BJ (cell line): ENCODE measurements around the gene RABEP2. TPM values are rescaled to one million over a fixed set of nuclear protein-coding genes. Genes with fewer than 3 reads are reported as not detected.

Source experiments
- CTCF ChIA-PET: fragments of 350-600 bp; formaldehyde crosslinking; extraction: SDS; loops from one replicate; lab custom pipeline; 2021; ENCODE audit warnings: antibody characterized with exemption, inconsistent platforms; lab: Yijun Ruan, JAX
- POLR2A ChIA-PET: fragments of 300-600 bp; sonication (Branson Sonifier 250); formaldehyde crosslinking; extraction: SDS; loops from one replicate; lab custom pipeline; 2021; ENCODE audit warnings: antibody characterized with exemption; lab: Charles Lee
- DNase-seq: peaks from one replicate; pipeline ENCODE4 v3.0.0-alpha.2; 2011; ENCODE audit warnings: low read depth
- H3K27me3 ChIP-seq: 2 replicates; pipeline ENCODE4 v1.6.0; 2011; ENCODE audit warnings: low read length; ENCODE audit not compliant: control insufficient read depth, insufficient read depth
- H3K36me3 ChIP-seq: 2 replicates; pipeline ENCODE4 v1.5.1; 2011; ENCODE audit warnings: low read length; ENCODE audit not compliant: control insufficient read depth, insufficient read depth
- H3K4me3 ChIP-seq: 2 replicates; pipeline ENCODE4 v1.5.1; 2011; ENCODE audit warnings: low read depth, mild to moderate bottlenecking, control low read depth, low read length
- polyA plus RNA-seq: library from polyadenylated mRNA; depleted of rRNA; stranded (reverse); fragments of >200 nt; gene quantifications from 2 replicates; pipeline ENCODE4 v1.2.3, GENCODE V29; 2011
- TF ChIP-seq, protein P1 (sequence below): IDR thresholded peaks from 2 replicates; pipeline ENCODE4 v1.5.1; 2011; ENCODE audit warnings: low read depth, mild to moderate bottlenecking, control low read depth, inconsistent platforms, low read length, moderate library complexity; ENCODE audit not compliant: insufficient read depth

The RABEP2 gene
- polyA plus RNA-seq, 1 experiment = 20.4 TPM

DNA sequence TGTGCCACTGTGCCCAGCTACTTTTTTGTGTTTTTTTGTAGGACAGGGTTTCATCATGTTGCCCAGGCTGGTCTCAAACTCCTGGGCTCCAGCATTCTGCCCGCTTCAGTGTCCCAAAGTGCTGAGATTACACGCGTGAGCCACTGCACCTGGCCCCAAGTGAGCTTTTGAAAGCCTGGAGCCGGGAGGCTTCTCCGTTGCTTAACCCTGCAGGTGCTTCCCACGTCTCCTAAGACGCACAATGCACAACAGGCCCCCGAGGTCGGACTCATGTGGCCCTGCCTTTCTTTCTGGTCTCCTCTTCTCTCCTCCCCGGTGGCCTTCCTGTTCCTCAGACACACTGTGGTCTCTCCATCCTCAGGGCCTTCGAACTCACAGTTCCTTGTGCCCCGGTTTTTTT is 12.5 kb downstream of the RABEP2 start:
- ChIA-PET CTCF (no interaction called here), POLR2A (interaction anchor here (0.6 kb wide), 1 partner anchor 54 kb away, joined by 3 read pairs; no protein-coding TSS in a partner anchor)
- no peak overlapping the region for H3K4me3 ChIP-seq
- H3K27me3 ChIP-seq = no peaks in the 10 kb centered on the region
- TF ChIP-seq, protein P1, sequence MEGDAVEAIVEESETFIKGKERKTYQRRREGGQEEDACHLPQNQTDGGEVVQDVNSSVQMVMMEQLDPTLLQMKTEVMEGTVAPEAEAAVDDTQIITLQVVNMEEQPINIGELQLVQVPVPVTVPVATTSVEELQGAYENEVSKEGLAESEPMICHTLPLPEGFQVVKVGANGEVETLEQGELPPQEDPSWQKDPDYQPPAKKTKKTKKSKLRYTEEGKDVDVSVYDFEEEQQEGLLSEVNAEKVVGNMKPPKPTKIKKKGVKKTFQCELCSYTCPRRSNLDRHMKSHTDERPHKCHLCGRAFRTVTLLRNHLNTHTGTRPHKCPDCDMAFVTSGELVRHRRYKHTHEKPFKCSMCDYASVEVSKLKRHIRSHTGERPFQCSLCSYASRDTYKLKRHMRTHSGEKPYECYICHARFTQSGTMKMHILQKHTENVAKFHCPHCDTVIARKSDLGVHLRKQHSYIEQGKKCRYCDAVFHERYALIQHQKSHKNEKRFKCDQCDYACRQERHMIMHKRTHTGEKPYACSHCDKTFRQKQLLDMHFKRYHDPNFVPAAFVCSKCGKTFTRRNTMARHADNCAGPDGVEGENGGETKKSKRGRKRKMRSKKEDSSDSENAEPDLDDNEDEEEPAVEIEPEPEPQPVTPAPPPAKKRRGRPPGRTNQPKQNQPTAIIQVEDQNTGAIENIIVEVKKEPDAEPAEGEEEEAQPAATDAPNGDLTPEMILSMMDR = no peak
- H3K36me3 ChIP-seq = peaks cover 17% of the 10 kb centered on the region
- DNase-seq = no peak

GRCh38 chr16:28910086-28911031 is 14.7 kb downstream of the RABEP2 start:
- Histone ChIP-seq H3K27me3 (no peaks in the 10 kb centered on the region), H3K36me3 (peaks cover 17% of the 10 kb centered on the region), H3K4me3 (no peak overlapping the region)
- POLR2A ChIA-PET = no interaction called here
- CTCF ChIA-PET = interaction anchor here (0.6 kb wide), 1 partner anchor 29 kb away, joined by 3 read pairs; no protein-coding TSS in a partner anchor
- no peak for DNase-seq
- TF ChIP-seq, protein P1 = no peak

GRCh38 chr16:28905800-28906372 is 19.2 kb downstream of the RABEP2 start:
- POLR2A ChIA-PET = no interaction called here
- no peak for DNase-seq
- TF ChIP-seq, protein P1 = no peak
- CTCF ChIA-PET = interaction anchor here (1.2 kb wide), 1 partner anchor 10 kb away, joined by 3 read pairs; no protein-coding TSS in a partner anchor
- Histone ChIP-seq H3K36me3 (peaks cover 10% of the 10 kb centered on the region), H3K4me3 (no peak overlapping the region), H3K27me3 (no peaks in the 10 kb centered on the region)

DNA sequence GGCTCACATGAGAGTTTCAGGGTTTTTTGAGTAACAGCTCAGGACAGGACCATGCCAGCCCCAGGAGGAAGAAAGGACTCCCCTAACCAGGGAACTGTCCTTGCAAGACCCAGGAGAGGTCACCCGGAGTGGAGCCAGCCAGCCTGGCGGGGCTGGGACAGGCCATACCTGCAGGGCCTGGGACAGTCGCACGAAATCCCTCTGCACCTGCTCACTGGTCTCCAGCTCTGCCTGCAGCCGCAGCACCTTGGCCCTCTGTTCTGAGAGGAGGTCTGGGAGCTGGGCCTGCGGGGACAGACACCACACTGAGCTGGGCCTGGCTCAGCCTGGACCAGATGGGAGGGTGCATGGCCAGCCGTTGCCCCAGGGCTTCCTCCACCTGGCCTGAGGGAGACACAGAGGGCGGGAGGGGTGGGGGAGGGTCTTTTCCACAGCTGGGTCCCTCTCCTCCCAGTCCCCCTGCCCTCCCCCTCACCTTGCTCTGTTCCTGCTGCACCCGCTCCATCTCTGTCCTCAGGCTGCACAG is 19.7 kb downstream of the RABEP2 start:
- CTCF ChIA-PET = interaction anchor here (1.2 kb wide), 1 partner anchor 11 kb away, joined by 3 read pairs; no protein-coding TSS in a partner anchor
- no peak for DNase-seq
- Histone ChIP-seq H3K4me3 (no peak overlapping the region), H3K36me3 (peaks cover 9% of the 10 kb centered on the region), H3K27me3 (no peaks in the 10 kb centered on the region)
- TF ChIP-seq, protein P1 = no peak
- POLR2A ChIA-PET = no interaction called here

- DNase-seq = no peak
- TF ChIP-seq, protein P1 = no peak
- H3K36me3 ChIP-seq = peaks cover 9% of the 10 kb centered on the region
- POLR2A ChIA-PET = no interaction called here
- CTCF ChIA-PET = interaction anchor here (1.2 kb wide), 1 partner anchor 12 kb away, joined by 3 read pairs; no protein-coding TSS in a partner anchor
- H3K4me3 ChIP-seq = no peak overlapping the region
- no peaks in the 10 kb centered on the region for H3K27me3 ChIP-seq
Measured at GRCh38 chr16:28904828-28905227, 20.2 kb downstream of the RABEP2 start.
